Measurements from ENCODE around the gene LARP4B.
A peak's percentile ranks its signal among the peaks of the same experiment; 100 is the strongest.
"Not testable (repeated sequence)": the region's sequence is repeated elsewhere in the genome, so short reads cannot be mapped to it uniquely, and the experiment has no call there.

LARP4B gene

GRCh38 chr10:784403-785088 lies 147.0 kb downstream of the LARP4B start:
- DNase-seq: peak; percentile 21

- DNase-seq: no peak
Observed at GRCh38 chr10:782751-783648, 148.5 kb downstream of the LARP4B start.

GRCh38 chr10:780536-781524 lies 150.7 kb downstream of the LARP4B start:
- DNase-seq: no peak

- no peak for DNase-seq
Observed at GRCh38 chr10:778626-779330, 152.7 kb downstream of the LARP4B start.

GRCh38 chr10:777913-778479 lies 153.5 kb downstream of the LARP4B start:
- DNase-seq: no peak

GRCh38 chr10:776772-777171 lies 154.7 kb downstream of the LARP4B start:
- DNase-seq: no peak

DNA sequence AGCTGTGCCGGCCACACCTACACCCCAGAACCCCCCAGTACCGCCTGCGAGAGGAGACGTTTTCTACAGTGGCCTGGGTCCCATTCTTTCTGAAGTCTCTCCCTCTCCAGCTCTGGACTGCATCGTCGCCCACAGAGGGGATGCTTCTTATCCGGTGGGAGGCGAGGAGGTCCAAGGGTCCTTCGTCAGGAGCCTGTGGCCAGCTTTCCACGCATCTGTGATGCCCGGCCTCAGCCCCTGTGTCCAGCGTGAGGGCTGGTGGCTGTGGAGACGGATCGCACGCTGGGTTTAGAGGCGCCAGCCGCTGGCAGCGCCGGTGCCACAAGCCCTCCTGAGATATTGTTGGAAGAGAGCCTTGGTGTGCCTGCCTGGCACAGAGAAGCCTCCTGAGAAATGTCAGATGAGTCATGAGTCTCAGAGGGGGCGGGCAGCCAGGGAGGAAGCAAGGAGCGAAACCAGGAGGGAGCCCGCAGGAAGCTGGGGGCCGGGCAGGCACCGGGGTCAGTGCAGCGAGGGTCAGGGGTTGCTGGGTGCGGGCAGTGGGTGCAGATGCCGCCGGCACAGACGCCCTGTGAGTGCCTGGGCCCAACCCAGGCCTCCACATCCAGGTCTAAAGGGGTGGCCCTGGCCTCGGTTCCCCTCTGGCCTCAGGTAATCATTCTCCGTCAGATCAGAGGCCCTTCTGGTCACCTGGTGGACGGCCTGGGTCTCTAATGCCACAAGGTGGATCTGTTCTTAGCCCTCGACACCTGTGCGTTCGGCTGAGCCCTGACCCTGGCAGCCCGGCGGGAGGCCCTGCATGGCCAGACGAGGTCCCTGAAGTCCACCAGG lies 156.0 kb downstream of the LARP4B start:
- DNase-seq: no peak

DNA sequence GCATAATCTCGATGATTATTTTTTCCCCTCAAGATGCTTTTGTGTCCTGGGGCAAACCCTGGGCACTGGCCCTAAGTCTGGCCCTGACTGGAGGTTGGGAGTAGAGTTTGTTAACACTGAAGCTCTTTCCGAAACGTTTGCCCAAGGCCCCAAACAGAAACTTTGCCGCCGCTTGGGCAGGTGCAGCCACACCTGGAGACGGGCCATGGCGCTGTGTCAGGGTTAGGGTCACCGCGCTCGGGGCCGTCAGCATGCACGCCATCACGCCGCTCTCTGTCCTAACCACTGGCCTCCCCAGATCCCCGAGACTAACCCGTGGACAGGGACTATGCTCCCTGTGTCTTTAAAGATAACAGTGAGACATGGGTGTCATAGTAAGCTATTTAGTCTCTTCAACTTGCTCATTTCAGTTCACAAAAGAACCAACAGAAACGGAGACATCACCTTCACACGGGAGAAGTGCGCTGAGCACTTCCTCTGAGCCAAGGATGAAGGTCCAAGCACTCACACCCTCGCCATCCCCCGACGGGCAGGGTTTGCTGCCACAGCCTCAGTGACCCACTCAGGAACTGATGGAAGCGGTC lies 156.8 kb downstream of the LARP4B start:
- no peak for DNase-seq

GRCh38 chr10:774223-774622 lies 157.3 kb downstream of the LARP4B start:
- DNase-seq: no peak

GRCh38 chr10:773562-774161 lies 157.8 kb downstream of the LARP4B start:
- DNase-seq: no peak

GRCh38 chr10:772227-772637 lies 159.3 kb downstream of the LARP4B start:
- DNase-seq: no peak

DNA sequence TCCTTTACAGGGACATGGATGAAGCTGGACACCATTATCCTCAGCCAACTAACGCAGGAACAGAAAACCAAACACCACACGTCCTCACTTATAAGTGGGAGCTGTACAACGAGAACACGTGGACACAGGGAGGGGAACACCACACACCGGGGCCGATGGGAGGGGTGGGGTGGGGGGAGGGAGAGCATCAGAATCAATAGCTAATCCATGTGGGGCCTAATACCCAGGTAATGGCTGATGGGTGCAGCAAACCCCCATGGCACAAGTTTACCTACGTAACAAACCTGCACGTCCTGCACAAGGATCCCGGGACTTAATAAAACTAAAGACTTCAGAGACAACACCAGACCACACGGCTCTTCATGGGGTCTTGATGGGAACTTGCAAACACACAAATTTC lies 159.9 kb downstream of the LARP4B start:
- DNase-seq: no peak

DNA sequence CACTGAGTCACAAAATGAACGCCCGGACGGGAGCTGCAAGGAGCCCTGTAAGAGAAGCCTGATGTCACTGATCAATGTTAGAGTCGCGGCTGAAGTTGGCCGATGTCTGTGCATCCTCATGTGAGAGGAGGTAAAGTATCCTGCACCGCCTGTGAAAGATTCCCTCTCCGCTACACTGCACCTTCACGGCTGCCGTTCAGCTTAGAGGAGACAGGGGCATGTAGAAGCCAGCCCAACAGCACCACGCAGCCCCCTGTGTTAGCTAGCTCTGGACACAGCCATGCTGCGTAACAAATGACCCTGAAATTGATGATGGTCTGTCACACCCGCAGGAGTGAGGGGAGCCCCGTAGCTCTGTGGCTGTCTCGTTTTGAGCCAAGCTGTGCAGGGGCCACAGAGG lies 160.5 kb downstream of the LARP4B start:
- DNase-seq: no peak

- DNase-seq: not testable (repeated sequence)
Observed at GRCh38 chr10:770048-770712, 161.3 kb downstream of the LARP4B start.

- no peak for DNase-seq
Observed at GRCh38 chr10:767794-768193, 163.7 kb downstream of the LARP4B start.

GRCh38 chr10:767211-767610 lies 164.3 kb downstream of the LARP4B start:
- peak; percentile 81 for DNase-seq

DNA sequence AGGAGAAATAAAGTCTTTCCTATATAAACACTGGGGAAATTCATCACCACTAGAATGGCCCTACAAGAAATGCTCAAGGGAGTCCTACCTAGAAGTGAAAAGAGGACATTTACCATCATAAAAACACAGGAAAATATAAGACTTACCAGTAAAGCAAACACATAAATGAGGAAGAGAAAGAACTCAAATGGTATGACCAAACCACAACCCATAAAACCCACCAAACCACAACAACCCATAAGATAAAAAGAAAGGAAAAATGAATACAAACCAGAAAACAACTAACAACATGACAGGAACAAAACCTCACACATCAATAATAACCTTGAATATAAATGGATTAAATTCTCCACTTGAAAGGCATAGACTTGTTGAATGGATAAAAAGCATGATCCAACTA lies 170.1 kb downstream of the LARP4B start:
- DNase-seq: no peak

DNA sequence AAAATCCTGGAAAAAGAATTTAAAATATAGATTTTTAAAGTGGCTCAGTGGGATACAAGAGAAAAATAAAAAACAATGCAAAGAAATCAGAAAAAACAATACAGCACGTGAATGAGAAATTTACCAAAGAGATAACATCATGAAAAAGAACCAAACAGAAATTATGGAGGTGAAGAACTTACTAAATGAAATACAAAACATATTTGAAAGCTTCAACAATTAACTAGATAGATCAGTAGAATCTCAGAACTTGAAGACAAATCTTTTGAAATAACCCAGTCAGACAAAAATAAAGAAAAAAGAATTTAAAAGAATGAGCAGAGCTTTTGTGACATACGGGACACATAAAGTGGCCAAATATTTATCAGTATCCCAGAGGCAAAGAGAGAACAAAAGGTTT lies 170.9 kb downstream of the LARP4B start:
- no peak for DNase-seq

DNA sequence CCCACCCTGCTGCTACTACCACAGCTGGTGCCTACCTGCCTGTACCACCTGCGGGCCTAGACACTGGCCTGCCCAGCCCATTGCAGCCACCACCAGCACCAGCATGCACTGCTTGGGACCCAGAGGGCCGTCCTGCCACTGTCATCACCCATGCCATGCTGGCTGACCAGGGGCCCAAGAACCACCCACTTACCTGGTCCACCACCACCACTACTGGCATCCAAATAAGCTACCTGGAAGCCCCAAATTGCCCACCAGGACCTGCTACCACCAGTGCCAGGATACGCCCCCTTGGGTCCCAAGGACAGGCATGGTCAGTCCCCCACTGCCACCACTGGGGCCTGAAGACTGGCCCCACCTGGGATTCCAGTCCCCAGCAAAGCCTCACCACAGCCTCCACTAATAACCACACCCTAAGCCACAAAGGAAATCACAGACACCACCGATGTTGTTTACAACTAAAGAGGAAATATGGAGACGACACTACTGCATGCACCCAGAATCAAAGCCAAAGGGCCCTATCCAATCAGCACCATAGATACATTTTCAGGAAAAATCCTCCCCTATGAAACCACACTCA lies 171.5 kb downstream of the LARP4B start:
- no peak for DNase-seq

Measured in NCI-H2171 (cell line).